GM12864 (cell line): ENCODE measurements around the gene CSRP3.
"Not testable (repeated sequence)": the region's sequence is repeated elsewhere in the genome, so short reads cannot be mapped to it uniquely, and the experiment has no call there.

ENCODE experiments used
- DNase-seq: peaks from one replicate; pipeline ENCODE4 v3.0.0-alpha.2; 2011; ENCODE audit warnings: low read depth
- H3K4me3 ChIP-seq: 2 replicates; pipeline ENCODE4 v1.5.1; 2011; ENCODE audit warnings: mild to moderate bottlenecking, low read depth, low read length, control low read depth
- TF ChIP-seq, protein P1 (sequence below): IDR thresholded peaks from 2 replicates; pipeline ENCODE4 v1.5.1; 2011; ENCODE audit warnings: low read depth, mild to moderate bottlenecking, moderate library complexity, low read length, control low read depth, inconsistent platforms; ENCODE audit errors: missing control alignments

CSRP3 gene

DNA sequence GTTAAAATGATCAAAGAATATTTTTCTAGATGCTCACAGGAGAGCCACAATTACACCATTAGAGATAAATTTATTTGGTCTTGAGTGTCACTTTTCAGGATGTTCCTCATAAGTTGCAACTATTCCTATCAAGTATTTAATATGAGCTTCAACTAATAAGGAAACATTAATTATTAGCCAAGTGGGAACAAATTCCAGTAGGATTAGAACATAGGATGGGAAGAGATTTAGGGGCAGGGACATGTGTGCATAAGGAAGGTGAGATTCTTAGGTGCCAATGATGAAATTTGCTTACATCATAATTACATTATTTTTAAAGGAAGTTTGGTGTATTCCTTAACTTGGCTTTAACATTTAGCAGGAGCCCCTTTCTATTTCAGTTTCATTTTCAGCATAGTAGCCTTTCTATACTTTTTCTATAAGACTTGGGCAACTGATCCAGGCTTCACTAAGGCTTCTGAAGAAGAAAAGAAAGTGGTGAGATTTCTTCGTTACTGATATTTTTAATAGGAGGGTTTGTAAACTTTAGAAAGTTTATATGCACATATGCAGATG, 38.8 kb downstream of the CSRP3 start:
- H3K4me3 ChIP-seq, result no peak overlapping the region
- TF ChIP-seq, protein P1, sequence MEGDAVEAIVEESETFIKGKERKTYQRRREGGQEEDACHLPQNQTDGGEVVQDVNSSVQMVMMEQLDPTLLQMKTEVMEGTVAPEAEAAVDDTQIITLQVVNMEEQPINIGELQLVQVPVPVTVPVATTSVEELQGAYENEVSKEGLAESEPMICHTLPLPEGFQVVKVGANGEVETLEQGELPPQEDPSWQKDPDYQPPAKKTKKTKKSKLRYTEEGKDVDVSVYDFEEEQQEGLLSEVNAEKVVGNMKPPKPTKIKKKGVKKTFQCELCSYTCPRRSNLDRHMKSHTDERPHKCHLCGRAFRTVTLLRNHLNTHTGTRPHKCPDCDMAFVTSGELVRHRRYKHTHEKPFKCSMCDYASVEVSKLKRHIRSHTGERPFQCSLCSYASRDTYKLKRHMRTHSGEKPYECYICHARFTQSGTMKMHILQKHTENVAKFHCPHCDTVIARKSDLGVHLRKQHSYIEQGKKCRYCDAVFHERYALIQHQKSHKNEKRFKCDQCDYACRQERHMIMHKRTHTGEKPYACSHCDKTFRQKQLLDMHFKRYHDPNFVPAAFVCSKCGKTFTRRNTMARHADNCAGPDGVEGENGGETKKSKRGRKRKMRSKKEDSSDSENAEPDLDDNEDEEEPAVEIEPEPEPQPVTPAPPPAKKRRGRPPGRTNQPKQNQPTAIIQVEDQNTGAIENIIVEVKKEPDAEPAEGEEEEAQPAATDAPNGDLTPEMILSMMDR, result no peak
- no peak for DNase-seq

DNA sequence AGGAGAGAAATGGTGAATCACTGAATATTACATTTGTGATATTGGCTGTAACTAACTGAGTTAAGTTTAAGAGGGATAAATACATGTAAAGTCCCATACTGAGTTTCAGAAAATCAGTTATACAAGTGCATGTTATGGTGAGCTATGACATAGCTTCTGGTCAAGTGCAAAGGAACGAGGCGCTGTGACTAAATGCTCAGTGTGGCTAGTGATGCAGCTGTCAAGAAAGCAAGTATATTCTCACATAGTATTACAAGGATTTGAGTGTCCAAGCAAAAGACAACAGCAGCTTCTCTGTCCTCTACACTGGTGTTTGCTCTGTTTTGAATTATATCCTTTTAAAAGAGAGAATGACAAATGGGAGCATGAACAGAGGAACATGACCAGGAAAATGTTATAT, 40.1 kb downstream of the CSRP3 start:
- TF ChIP-seq, protein P1, result no peak
- H3K4me3 ChIP-seq, result no peak overlapping the region

DNA sequence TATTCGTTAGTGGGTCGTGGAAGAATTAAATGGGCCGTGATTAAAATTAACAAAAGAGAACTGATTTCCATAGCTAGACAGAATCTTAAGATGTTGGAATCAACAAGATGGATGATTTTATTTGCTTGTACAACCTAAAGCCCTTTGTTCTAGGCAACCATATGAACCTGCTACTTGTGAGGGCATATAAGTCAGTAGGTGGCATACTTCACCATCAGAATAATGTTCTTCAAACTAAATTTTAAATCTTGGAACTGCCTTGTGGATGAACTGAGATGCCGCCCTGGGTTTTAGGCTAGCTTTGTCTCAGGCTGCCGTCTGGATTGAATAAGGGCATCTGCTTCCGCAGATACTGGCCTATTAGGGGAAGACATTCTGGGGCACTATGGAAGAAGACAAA, 40.9 kb downstream of the CSRP3 start:
- DNase-seq, result no peak
- TF ChIP-seq, protein P1, result no peak
- no peak overlapping the region for H3K4me3 ChIP-seq

More for the DNA sequence above, 40.1 kb downstream of the CSRP3 start:
- no peak for DNase-seq

DNA sequence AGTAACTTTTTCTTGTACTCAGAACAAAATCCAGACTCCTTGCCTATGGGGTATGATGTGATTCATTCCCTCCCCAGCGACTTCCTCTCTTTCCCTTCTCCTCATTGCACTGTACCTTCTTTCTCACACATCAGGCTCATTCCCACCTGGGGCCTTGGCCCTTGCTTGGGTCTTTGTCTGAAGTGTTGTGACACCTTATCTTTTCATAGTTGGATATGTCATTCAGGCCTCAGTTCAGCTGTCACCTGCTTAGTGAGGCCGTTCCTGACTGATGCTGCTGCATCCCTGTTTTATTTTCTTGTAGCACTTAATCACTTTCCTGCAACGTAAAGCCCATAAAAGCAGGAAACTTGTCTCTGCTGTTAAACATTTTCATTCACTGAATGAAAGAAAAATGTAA, 44.9 kb downstream of the CSRP3 start:
- H3K4me3 ChIP-seq, result no peak overlapping the region
- TF ChIP-seq, protein P1, result no peak
- no peak for DNase-seq

DNA sequence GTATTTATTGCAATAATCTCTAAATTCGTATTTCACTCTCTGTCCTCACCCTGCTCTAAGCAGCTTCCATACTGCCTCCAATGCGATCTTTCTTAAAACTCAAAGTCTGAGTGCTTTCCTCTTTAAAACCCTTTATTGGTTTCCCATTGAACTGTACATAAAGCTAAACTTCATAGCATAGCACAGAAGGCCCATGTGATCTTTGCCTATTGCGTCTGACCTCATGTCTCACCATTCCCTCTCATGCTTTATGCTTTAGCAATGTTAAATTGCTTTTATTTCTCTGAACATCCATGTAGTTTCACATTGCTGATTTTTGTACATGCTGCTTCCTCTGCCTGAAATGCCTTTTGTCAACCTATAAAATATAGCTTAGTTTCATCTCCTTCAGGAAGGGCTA, 56.5 kb downstream of the CSRP3 start:
- no peak for DNase-seq
- TF ChIP-seq, protein P1, result no peak
- no peak overlapping the region for H3K4me3 ChIP-seq

DNA sequence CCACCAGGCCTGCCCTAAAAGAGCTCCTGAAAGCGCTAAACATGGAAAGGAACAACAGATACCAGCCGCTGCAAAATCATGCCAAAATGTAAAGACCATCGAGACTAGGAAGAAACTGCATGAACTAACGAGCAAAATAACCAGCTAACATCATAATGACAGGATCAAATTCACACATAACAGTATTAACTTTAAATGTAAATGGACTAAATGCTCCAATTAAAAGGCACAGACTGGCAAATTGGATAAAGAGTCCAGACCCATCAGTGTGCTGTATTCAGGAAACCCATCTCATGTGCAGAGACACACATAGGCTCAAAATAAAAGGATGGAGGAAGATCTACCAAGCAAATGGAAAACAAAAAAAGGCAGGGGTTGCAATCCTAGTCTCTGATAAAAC, 64.9 kb downstream of the CSRP3 start:
- not testable (repeated sequence) for DNase-seq, H3K4me3 ChIP-seq

DNA sequence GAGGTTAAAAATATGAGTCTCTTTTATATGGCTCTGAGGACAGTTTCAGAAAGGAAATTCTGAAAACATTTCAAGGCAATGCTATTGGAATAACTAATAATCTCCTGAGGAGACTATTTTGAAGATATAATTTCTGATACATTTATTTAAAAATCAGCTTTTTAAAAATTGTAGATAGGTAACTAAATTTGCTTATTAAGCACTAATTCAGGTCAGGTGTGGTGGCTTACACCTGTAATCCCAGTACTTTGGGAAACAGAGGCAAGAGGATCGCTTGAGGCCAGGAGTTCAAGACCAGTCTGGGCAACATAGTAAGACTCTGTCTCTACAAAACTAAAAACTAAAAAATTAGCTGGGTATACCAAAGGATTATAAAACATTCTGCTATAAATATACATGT, 67.8 kb downstream of the CSRP3 start:
- DNase-seq, result no peak
- H3K4me3 ChIP-seq, result no peak overlapping the region
- TF ChIP-seq, protein P1, result no peak
